RWPE2 (cell line): Measurements from ENCODE around the gene PCAT6.

Source experiments
- ATAC-seq: fragments of 200-7000 bp; cut with Tn5 transposase; 3 replicates; pipeline ENCODE4 v1.9.1; 2021; ENCODE audit warnings: low read depth
- DNase-seq: peaks from one replicate; pipeline ENCODE4 v3.0.0-alpha.2; 2020; ENCODE audit warnings: low spot score
- H3K27ac ChIP-seq: fragments of 450-650 bp; 2 replicates; pipeline ENCODE4 v1.5.1; 2017; ENCODE audit warnings: mild to moderate bottlenecking; ENCODE audit not compliant: poor library complexity, severe bottlenecking
- H3K27me3 ChIP-seq: fragments of 250-450 bp; sonication (Bioruptor Pico); 2 replicates; pipeline ENCODE4 v1.5.1; 2021; ENCODE audit warnings: mild to moderate bottlenecking, moderate library complexity; ENCODE audit not compliant: insufficient read depth, poor library complexity, severe bottlenecking
- H3K36me3 ChIP-seq: fragments of 250-450 bp; sonication (Bioruptor Pico); 2 replicates; pipeline ENCODE4 v1.5.1; 2020; ENCODE audit warnings: low read depth, mild to moderate bottlenecking, moderate library complexity
- H3K4me1 ChIP-seq: fragments of 250-450 bp; sonication (Bioruptor Pico); 2 replicates; pipeline ENCODE4 v1.5.1; 2021; ENCODE audit warnings: mild to moderate bottlenecking, moderate library complexity; ENCODE audit not compliant: insufficient read depth, poor library complexity, severe bottlenecking
- H3K4me3 ChIP-seq: fragments of 250-450 bp; sonication (Bioruptor Pico); 2 replicates; pipeline ENCODE4 v1.5.1; 2021; ENCODE audit warnings: mild to moderate bottlenecking, moderate library complexity; ENCODE audit not compliant: severe bottlenecking
- H3K9me3 ChIP-seq: fragments of 250-450 bp; sonication (Bioruptor Pico); 2 replicates; pipeline ENCODE4 v1.5.1; 2021; ENCODE audit warnings: mild to moderate bottlenecking, moderate library complexity; ENCODE audit not compliant: severe bottlenecking
- CTCF ChIP-seq: fragments of 450-650 bp; IDR thresholded peaks from one replicate; pipeline ENCODE4 v1.5.1; 2017; ENCODE audit warnings: mild to moderate bottlenecking, moderate library complexity; ENCODE audit not compliant: poor library complexity, severe bottlenecking

PCAT6 gene

DNA sequence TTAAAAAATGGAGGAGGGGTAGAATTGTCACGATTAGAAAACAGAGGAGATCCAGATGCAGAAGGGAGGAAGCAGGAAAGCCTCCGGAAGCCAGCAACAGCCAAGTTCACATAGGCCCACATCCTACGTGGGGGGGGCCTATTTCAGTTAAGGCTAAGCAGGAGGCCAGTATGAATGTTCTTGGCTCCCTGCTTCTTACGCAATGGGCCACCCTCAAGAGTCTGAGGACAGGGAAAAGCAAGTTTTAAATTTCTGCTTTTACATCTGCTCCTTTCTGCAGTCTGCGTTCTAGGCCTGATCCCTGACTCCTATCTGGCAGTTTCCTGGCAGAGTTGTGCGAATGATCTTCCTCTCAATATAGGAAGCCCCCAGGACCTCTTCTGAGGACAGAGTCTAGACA lies 47.6 kb downstream of the PCAT6 start:
- Histone ChIP-seq H3K4me1 (no peaks in the 10 kb centered on the region), H3K27ac (no peak overlapping the region), H3K9me3 (no peaks in the 10 kb centered on the region), H3K4me3 (no peak overlapping the region), H3K36me3 (no peaks in the 10 kb centered on the region), H3K27me3 (no peaks in the 10 kb centered on the region)
- TF ChIP-seq CTCF, result no peak
- DNase-seq (no peak), ATAC-seq (no peak)

- TF ChIP-seq CTCF, result no peak
- Histone ChIP-seq H3K9me3 (no peaks in the 10 kb centered on the region), H3K4me1 (no peaks in the 10 kb centered on the region), H3K4me3 (no peak overlapping the region), H3K27ac (no peak overlapping the region), H3K27me3 (no peaks in the 10 kb centered on the region), H3K36me3 (no peaks in the 10 kb centered on the region)
- DNase-seq, result no peak
- no peak for ATAC-seq
Observed at GRCh38 chr1:202858789-202859414, 48.1 kb downstream of the PCAT6 start.

DNA sequence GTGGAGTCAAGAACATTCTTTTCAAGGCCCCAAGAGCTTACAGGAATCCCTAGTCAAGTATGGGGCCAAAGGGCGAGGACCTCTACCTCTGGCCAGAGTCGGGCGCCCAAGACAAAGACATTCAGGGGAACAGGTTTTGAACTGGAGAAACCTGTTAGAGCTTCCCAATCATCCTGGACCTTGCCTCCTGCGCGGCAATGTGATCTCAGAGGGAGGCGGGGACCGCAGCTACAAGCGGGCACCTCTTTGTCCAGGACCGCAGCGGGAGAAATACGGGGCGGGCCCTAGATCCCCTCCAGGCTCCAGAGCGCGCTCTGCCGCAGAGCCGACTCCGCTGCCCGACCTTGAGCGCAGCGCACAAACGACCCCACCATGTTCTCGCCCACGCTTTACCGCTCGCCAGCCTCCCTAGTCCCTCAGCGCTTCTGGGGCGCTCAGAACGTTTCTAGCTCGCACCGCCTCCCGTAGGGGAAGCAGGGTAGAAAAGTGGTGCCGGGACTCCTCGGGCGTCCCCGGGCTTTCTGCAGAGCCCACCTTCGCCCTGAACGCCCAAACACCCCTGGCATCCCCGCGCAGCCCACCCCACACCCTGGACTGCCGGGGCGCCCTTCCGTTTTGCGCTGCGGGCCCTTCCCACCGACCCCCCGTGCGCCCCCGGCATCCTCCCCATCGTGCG lies 50.1 kb downstream of the PCAT6 start:
- H3K4me3 ChIP-seq, result peak overlapping the region; percentile 41
- no peaks in the 10 kb centered on the region for H3K36me3 ChIP-seq
- no peak for TF ChIP-seq CTCF
- no peaks in the 10 kb centered on the region for H3K4me1 ChIP-seq
- H3K27me3 ChIP-seq, result no peaks in the 10 kb centered on the region
- H3K27ac ChIP-seq, result no peak overlapping the region
- DNase-seq, result no peak
- peak; percentile 66 for ATAC-seq
- no peaks in the 10 kb centered on the region for H3K9me3 ChIP-seq
